KOPT-K1 (cell line): ENCODE results near the gene NFKBIB.
"Not testable (repeated sequence)": the region's sequence is repeated elsewhere in the genome, so short reads cannot be mapped to it uniquely, and the experiment has no call there.

ENCODE experiments used
- H3K27ac ChIP-seq: fragments of 200-600 bp; sonication (generic); 2 replicates; pipeline ENCODE4 v1.5.1; 2016; ENCODE audit warnings: antibody characterized with exemption, mild to moderate bottlenecking, low read depth, low read length; ENCODE audit not compliant: poor library complexity, severe bottlenecking
- H3K36me3 ChIP-seq: fragments of 200-600 bp; sonication (generic); 2 replicates; pipeline ENCODE4 v1.5.1; 2017; ENCODE audit warnings: antibody characterized with exemption, mild to moderate bottlenecking, low read length, moderate library complexity; ENCODE audit not compliant: insufficient read depth
- H3K9me3 ChIP-seq: fragments of 200-600 bp; sonication (generic); 2 replicates; pipeline ENCODE4 v1.5.1; 2017; ENCODE audit warnings: antibody characterized with exemption, low read length, mild to moderate bottlenecking; ENCODE audit not compliant: insufficient read depth, poor library complexity, severe bottlenecking

Gene NFKBIB

DNA sequence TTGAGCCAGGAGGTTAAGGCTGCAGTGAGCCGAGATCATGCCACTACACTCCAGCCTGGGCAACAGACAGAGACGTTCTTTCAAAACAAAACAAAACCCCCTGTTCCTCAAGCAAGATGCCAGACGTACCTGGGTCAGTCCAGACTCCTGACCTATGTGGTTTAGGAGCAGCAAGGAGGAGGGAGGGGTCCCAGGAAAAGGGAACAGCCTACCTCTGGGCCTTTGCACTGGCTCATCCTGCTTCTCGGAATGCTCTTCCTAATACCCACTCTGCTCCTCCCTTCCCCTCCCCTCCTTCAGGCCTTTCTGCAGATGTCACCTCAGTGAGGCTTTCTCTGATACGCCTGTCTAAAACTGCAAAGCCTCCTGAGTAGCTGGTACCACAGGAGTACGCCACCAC, 31.2 kb upstream of the NFKBIB start:
- H3K27ac ChIP-seq = no peak overlapping the region
- H3K36me3 ChIP-seq = no peaks in the 10 kb centered on the region
- H3K9me3 ChIP-seq = no peaks in the 10 kb centered on the region

GRCh38 chr19:38869160-38869835, 30.5 kb upstream of the NFKBIB start:
- Histone ChIP-seq H3K36me3 (no peaks in the 10 kb centered on the region), H3K27ac (peak overlapping the region; percentile 23), H3K9me3 (no peaks in the 10 kb centered on the region)

DNA sequence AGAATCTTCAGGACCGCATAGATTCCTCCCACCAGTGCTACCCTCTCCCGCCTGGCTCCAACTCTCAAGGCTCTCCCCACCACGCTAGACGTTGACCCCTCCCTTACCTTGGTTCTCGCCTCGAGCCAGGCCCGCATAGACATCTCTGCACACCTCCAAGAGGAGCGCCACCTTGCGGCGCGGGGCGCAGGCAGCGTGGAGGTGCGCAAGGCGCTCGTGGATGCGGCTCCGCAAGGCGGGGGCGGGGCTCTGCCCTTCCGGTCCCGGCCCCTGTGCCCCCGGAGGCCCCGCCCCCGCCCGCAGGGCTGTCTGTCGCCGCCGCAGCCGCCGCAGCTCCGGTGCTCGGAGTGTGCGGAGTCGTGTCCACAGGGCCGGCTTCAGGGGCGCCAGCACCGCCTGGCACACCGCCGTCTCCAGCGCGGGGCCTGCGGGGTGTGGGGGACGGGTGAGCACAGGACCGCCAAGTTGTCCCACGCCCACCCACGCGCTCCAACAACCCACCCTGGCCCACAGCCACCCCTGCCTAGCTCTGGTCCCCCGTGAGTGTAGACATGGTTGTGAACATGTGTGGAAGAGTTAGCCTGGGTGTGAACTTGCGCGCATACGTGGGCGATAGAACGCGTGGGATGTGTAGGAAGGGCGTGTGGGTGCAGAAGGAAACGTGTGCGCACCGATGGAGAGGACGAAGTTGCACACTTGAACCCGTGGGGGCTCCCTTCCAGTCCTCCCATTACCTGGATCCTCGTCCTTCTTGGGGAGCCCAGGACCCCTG, 29.7 kb upstream of the NFKBIB start:
- Histone ChIP-seq H3K9me3 (no peaks in the 10 kb centered on the region), H3K27ac (peak overlapping the region; percentile 23), H3K36me3 (no peaks in the 10 kb centered on the region)

- no peaks in the 10 kb centered on the region for H3K9me3 ChIP-seq
- H3K27ac ChIP-seq = no peak overlapping the region
- no peaks in the 10 kb centered on the region for H3K36me3 ChIP-seq
Observed at GRCh38 chr19:38870612-38871011, 29.2 kb upstream of the NFKBIB start.

DNA sequence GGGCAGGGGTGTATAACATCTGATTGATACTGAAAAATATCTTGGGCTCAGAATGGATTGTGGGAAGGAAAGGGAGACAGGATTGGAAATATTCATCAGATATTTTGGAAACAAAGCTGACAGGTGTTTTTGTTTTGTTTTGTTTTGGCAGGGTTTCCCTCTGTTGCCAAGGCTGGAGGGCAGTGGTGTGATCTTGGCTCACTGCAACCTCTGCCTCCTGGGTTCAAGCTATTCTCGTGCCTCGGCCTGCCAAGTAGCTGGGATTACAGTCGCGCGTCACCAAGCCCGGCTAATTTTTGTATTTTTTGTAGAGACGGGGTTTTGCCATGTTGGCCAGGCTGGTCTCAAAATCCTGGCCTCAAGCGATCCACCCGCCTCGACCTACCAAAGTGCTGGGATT, 26.4 kb upstream of the NFKBIB start:
- not testable (repeated sequence) for H3K36me3 ChIP-seq, H3K27ac ChIP-seq, H3K9me3 ChIP-seq

- Histone ChIP-seq H3K36me3 (peaks cover 8% of the 10 kb centered on the region; the same call in 1 of the 2 replicates), H3K27ac (no peak overlapping the region), H3K9me3 (no peaks in the 10 kb centered on the region)
Observed at GRCh38 chr19:38875656-38876395, 23.9 kb upstream of the NFKBIB start.

DNA sequence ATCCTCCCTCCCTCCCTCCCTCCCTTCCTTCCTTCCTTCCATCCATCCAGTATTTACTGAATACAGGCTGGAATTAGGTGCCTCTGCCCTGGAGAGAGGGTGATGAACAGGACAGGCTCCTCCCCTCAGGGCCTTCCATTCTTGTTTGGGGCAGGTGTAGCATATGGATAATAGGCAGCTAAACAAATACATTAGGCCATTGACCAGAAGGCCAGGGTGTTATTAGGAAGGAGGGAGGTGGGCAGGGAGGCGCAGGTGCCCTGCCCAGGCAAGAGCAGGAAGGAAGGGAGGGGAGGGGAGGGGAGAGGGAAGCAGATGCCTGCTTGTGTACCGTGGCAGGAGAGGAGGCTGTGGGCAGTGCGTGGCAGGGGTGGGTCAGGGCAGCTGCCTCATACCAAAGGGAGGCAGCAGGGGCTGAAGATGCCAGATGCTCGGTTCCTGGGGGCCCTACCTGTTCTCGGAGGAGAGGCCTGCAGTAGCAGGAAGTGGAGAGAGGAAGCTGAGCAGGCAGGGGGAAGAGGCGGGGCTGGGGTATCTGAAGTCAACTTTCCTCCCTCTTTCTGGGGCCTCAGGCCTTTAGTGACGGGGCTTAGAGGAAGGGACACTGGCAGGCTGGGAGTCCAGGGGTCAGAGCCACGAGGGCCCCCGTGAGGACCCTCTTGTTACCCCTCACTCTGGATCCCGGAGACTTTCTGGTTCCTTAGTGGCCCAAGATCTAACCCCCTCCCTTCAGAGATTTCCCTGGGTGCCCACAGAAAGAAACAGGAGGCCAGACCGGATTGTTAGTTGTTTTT, 21.8 kb upstream of the NFKBIB start, which contains the start of gene RINL:
RINL (minus strand) TSS at position 495 of the 794 bp plus-strand sequence. CDS start 1,533 bp downstream, outside the sequence.
- H3K27ac ChIP-seq = peak within 1 kb of the TSS; percentile 91
- H3K36me3 ChIP-seq = peaks cover 15% of the 10 kb centered on the region; the same call in 1 of the 2 replicates
- H3K9me3 ChIP-seq = no peaks in the 10 kb centered on the region

- H3K9me3 ChIP-seq = no peaks in the 10 kb centered on the region
- peak overlapping the region; percentile 91 for H3K27ac ChIP-seq
- peaks cover 15% of the 10 kb centered on the region; the same call in 1 of the 2 replicates for H3K36me3 ChIP-seq
Observed at GRCh38 chr19:38878575-38879399, 21.0 kb upstream of the NFKBIB start.

DNA sequence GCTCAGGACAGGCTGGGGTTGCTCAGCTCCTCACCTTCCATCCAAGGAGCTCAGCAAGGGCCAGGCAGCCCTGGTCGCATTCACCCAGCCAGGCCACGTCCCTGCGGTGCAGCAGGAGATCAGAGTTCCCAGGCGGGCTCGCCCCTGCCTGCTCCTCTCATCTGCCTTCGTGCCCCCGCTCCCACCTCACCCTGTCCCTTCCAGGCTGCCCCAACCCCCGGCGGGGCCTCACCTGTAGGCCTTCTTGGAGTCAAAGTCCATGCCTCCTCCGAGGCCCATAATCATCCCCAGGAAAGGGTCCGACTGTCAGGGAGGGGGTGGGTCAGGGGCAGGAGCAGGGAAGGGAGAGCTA, 20.4 kb upstream of the NFKBIB start:
- H3K9me3 ChIP-seq = no peaks in the 10 kb centered on the region
- H3K36me3 ChIP-seq = peaks cover 15% of the 10 kb centered on the region; the same call in 1 of the 2 replicates
- H3K27ac ChIP-seq = peak overlapping the region; percentile 91

DNA sequence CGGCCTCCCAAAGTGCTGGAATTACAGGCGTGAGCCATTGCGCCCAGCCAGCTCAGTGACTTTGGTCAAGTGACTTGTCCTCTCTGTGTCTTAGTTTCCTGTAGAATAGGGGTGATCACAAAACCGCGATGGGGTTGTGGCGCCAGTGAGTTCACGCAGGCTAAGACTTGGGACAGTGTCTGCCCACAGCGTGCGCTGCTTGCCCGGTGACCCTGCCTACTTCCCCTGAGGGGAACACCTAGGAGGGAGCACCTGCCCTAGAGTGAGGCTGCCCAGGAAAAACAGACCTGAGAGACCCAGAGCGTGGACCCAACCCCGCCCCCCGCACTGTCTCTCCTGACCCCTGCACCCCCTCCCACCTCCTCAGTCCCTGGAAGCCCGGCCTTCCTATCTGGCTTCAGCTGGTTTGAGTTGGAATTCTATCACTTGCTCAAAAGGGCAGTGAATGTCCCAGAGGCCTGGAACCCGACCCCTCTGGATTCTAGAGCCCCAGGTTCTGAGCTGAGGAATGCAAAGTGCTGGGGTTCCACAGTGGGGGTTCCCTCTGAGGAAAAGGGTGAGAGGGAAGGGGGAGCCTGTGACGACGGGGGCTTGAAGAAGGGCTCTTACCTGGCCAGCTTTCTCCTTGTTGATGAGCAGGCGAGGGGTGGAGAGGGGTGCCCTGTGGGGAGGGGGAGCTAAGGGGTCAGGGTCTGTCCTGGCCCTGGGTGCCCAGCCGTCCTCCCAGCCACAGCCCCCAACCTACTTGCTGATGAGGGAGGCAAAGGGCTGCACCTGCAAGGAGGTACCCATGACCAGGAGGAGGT, 19.5 kb upstream of the NFKBIB start:
- H3K27ac ChIP-seq = peak overlapping the region; percentile 9
- no peaks in the 10 kb centered on the region for H3K9me3 ChIP-seq
- peaks cover 15% of the 10 kb centered on the region; the same call in 1 of the 2 replicates for H3K36me3 ChIP-seq

- Histone ChIP-seq H3K27ac (no peak overlapping the region), H3K36me3 (peaks cover 15% of the 10 kb centered on the region; the same call in 1 of the 2 replicates), H3K9me3 (no peaks in the 10 kb centered on the region)
Observed at GRCh38 chr19:38880882-38881609, 18.7 kb upstream of the NFKBIB start.

- Histone ChIP-seq H3K27ac (no peak overlapping the region), H3K9me3 (no peaks in the 10 kb centered on the region), H3K36me3 (peaks cover 21% of the 10 kb centered on the region; the same call in 1 of the 2 replicates)
Observed at GRCh38 chr19:38883286-38883685, 16.5 kb upstream of the NFKBIB start.

DNA sequence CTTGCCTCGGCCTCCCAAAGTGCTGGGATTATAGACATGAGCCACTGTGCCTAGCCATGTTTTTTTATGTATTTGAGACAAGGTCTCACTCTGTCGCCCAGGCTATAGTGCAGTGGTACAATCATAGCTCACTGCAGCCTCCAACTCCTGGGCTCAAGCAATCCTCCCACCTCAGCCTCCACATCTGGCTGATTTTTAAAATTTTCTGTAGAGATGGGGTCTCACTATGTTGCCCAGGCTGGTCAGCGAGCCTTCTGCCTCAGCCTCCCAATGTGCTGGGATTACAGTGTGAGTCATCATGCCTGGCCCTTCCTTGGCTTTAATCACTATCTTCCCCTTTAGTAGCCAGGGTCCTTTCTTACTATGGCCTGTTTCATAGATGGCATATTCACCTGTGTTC, 15.1 kb upstream of the NFKBIB start:
- H3K9me3 ChIP-seq, H3K27ac ChIP-seq: not testable (repeated sequence)
- H3K36me3 ChIP-seq = peaks cover 35% of the 10 kb centered on the region; the same call in 1 of the 2 replicates
